ENCODE results near the gene RIIAD1.
"Not testable (repeated sequence)": the region's sequence is repeated elsewhere in the genome, so short reads cannot be mapped to it uniquely, and the experiment has no call there.

RIIAD1 gene

GRCh38 chr1:151737026-151737425 is 15.7 kb downstream of the RIIAD1 start:
- no peak for DNase-seq

DNA sequence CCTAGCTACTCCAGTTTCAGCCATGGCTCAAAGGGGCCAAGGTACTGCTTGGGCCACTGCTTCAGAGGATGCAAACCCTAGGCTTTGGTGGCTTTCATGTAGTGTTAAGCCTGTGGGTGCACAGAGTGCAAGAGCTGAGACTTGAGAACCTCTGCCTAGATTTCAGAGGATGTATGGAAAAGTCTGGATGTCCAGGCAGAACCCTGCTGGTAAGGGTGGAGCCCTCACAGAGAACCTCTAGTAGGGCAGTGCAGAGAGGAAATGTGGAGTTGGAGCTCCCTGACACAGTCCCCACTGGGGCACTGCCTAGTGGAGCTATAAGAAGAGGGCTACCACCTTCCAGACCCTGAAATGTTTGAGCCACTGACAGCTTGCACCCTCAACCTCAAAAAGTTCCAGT is 16.2 kb downstream of the RIIAD1 start:
- no peak for DNase-seq

GRCh38 chr1:151739590-151740355 is 18.5 kb downstream of the RIIAD1 start:
- no peak for DNase-seq

GRCh38 chr1:151741516-151741915 is 20.2 kb downstream of the RIIAD1 start:
- no peak for DNase-seq

GRCh38 chr1:151756291-151756690 is 35.0 kb downstream of the RIIAD1 start:
- DNase-seq = no peak

DNA sequence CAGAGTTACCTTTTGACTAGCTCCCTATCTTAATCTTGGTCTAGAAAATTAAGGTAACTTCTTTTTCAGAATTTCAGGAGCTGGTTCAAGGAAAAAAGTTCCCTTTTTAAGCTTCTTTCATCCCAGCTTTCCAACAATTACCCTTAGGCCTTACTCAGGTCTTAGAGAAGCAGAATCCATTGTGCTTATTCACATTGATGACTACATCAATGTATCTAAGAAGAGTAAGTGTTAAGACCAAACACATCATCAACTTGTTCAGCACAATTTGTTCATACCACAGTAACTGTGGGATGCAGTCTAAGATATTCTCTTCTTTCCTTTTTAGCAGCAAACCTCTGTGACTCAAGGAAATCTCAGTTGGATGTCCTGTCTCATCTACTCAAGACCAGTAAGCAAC is 37.9 kb downstream of the RIIAD1 start:
- no peak for DNase-seq

- DNase-seq = no peak
Measured at GRCh38 chr1:151760597-151761385, 39.5 kb downstream of the RIIAD1 start.

GRCh38 chr1:151762941-151763921 is 41.9 kb downstream of the RIIAD1 start, which contains the start of gene MRPL9:
Gene MRPL9 (minus strand): TSS chr1:151763496. CDS start chr1:151763479, 17 bp downstream.
- DNase-seq = peak; percentile 83

DNA sequence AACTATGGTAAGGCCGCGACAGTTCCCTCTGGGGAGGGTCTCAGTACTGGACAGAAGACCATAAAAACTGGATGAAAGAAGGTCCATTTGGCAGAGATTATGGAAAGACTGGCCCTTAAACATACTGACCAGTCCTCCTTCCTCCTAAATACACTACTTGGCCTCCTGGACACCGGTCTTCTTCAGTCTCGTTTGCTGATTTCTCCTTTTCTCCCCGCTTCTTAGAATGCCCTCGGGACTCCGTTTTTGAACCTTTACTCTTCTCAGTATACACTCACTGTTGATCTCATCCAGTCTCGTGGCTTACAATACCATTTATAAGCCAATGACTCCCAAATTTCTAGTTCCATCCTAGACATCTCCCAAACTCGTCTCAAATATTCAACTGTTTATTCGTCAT is 42.7 kb downstream of the RIIAD1 start:
- no peak for DNase-seq

GRCh38 chr1:151768351-151769066 is 47.2 kb downstream of the RIIAD1 start:
- not testable (repeated sequence) for DNase-seq

DNA sequence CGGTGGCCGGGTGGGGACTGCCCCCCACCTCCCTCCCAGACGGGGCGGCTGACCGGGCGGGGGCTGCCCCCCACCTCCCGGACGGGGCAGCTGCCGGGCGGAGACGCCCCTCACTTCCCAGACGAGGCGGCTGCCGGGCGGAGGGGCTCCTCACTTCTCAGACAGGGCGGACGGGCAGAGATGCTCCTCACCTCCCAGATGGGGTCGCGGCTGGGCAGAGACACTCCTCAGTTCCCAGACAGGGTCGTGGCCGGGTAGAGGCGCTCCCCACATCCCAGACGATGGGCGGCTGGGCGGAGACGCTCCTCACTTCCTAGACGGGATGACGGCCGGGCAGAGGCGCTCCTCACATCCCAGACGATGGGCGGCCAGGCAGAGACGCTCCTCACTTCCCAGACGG is 47.9 kb downstream of the RIIAD1 start:
- not testable (repeated sequence) for DNase-seq

DNA sequence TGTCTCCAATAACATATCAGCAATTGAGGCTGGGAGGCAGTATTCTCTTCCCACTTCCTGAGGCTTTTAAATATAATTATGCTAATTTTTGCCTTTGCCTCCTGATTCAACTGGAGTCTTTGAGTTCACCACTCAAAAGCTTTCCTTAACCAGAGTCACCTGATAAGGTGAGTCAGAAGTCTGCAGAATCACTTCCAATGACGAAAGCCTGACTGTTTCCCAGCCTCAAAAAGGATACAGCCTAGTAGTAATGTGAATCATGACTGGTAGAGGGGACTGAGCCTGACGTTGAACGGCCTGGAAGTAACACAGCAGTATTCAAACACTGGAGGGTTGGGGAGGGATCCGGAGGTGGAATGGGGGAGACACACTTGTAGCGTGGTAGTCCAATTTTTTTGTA is 52.4 kb downstream of the RIIAD1 start:
- DNase-seq = no peak

DNA sequence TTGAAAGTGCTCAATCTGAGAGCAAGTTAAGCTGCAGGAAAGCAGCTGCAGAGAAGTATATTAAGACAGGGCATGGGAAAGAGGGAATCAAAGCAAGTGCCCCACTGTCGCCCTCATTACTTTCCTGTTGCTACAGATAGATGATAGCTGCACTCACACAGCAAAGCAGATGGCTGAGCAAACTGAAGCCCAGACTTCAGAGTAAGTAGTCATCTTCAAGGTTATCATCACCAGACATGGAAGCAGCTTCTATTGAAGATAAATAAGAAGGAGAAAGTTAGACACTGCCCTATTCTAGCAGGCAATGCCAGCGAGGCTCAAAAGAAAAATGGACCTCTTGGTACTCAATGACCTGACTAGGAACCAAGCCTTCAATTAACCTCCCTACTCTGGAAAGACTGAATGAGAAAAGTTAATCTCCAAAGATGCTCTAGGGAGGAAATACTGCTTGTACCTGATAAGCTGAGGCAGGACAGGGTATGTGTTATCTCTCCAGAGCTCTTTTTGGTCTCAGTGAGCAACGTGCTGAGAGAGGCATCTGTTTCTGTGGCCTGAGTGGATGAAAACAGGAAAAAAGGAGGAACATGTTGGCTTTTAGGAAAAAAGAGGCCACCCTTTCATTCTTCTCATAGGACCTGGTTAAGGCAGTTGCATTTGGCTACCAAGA is 53.1 kb downstream of the RIIAD1 start:
- DNase-seq = no peak

- no peak for DNase-seq
Measured at GRCh38 chr1:151775894-151776664, 54.8 kb downstream of the RIIAD1 start.

GRCh38 chr1:151776665-151777062 is 55.3 kb downstream of the RIIAD1 start:
- DNase-seq = no peak

DNA sequence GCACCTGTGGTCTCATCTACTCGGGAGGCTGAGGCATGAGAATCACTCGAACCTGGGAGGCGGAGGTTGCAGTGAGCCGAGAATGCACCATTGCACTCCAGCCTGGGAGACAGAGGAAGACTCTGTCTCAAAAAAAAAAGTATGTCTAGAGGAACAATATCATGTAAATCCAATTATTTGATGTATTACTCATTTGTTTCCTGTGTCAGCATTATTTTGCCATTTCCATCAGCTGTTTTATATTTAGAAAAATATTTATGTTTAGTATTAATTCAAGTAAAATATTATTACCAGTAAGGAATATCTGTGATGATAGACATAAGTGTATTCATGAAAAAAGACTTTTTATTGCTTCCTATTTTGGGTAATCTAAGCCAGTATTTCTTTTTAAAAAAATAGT is 56.0 kb downstream of the RIIAD1 start:
- DNase-seq = no peak
